ENCODE results near the gene UBAP2.
A peak's percentile ranks its signal among the peaks of the same experiment; 100 is the strongest.

UBAP2 gene

GRCh38 chr9:33926746-33927485 lies 121.8 kb downstream of the UBAP2 start:
- Histone ChIP-seq H3K27ac (no peak overlapping the region), H3K36me3 (ENCODE audit: insufficient read depth, low read length) (peaks cover 90% of the 10 kb centered on the region), H3K9ac (ENCODE audit: insufficient read length) (no peak overlapping the region), H3K9me3 (ENCODE audit: low read depth, low read length) (no peaks in the 10 kb centered on the region), H3K4me3 (no peak overlapping the region)
- TF ChIP-seq FOXP2 (optimal IDR thresholded peaks at IDR 0.05; ENCODE audit: control extremely low read depth, extremely low read length, insufficient read depth) (no peak), EZH2 (IDR thresholded peaks at IDR 0.05) (no peak), POLR2AphosphoS5 (IDR thresholded peaks at IDR 0.05; ENCODE audit: borderline replicate concordance, low read depth, low read length) (no peak)
- no peak for DNase-seq (ENCODE audit: low read depth, low spot score)

GRCh38 chr9:33924978-33925797 lies 123.5 kb downstream of the UBAP2 start:
- Histone ChIP-seq H3K27ac (0 out of 2 replicates have a peak overlapping the region, but pooled peaks have one; percentile 11), H3K36me3 (ENCODE audit: insufficient read depth, low read length) (peaks cover 93% of the 10 kb centered on the region)

GRCh38 chr9:33923998-33924701 lies 124.5 kb downstream of the UBAP2 start:
- Histone ChIP-seq H3K36me3 (ENCODE audit: insufficient read depth, low read length) (peaks cover 99% of the 10 kb centered on the region), H3K9me3 (ENCODE audit: low read depth, low read length) (no peaks in the 10 kb centered on the region), H3K4me3 (no peak overlapping the region), H3K27ac (no peak overlapping the region), H3K9ac (ENCODE audit: insufficient read length) (no peak overlapping the region)
- no peak for DNase-seq (ENCODE audit: low read depth, low spot score)
- TF ChIP-seq POLR2AphosphoS5 (IDR thresholded peaks at IDR 0.05; ENCODE audit: borderline replicate concordance, low read depth, low read length) (no peak), FOXP2 (optimal IDR thresholded peaks at IDR 0.05; ENCODE audit: control extremely low read depth, extremely low read length, insufficient read depth) (no peak), EZH2 (IDR thresholded peaks at IDR 0.05) (no peak)

More at GRCh38 chr9:33924978-33925797, 123.5 kb downstream of the UBAP2 start:
- H3K4me3 ChIP-seq, result no peak overlapping the region
- TF ChIP-seq EZH2 (IDR thresholded peaks at IDR 0.05), result no peak
- no peak for TF ChIP-seq FOXP2 (optimal IDR thresholded peaks at IDR 0.05; ENCODE audit: control extremely low read depth, extremely low read length, insufficient read depth)
- no peak for TF ChIP-seq POLR2AphosphoS5 (IDR thresholded peaks at IDR 0.05; ENCODE audit: borderline replicate concordance, low read depth, low read length)
- DNase-seq (ENCODE audit: low read depth, low spot score), result peak; percentile 12
- H3K9ac ChIP-seq (ENCODE audit: insufficient read length), result no peak overlapping the region
- H3K9me3 ChIP-seq (ENCODE audit: low read depth, low read length), result no peaks in the 10 kb centered on the region

GRCh38 chr9:33923079-33923478 lies 125.6 kb downstream of the UBAP2 start:
- no peak for DNase-seq (ENCODE audit: low read depth, low spot score)
- no peak overlapping the region for H3K27ac ChIP-seq
- H3K36me3 ChIP-seq (ENCODE audit: insufficient read depth, low read length), result peaks cover 99% of the 10 kb centered on the region
- no peaks in the 10 kb centered on the region for H3K9me3 ChIP-seq (ENCODE audit: low read depth, low read length)
- no peak for TF ChIP-seq FOXP2 (optimal IDR thresholded peaks at IDR 0.05; ENCODE audit: control extremely low read depth, extremely low read length, insufficient read depth)
- TF ChIP-seq POLR2AphosphoS5 (IDR thresholded peaks at IDR 0.05; ENCODE audit: borderline replicate concordance, low read depth, low read length), result no peak
- no peak for TF ChIP-seq EZH2 (IDR thresholded peaks at IDR 0.05)
- H3K9ac ChIP-seq (ENCODE audit: insufficient read length), result no peak overlapping the region
- H3K4me3 ChIP-seq, result no peak overlapping the region

- no peaks in the 10 kb centered on the region for H3K9me3 ChIP-seq (ENCODE audit: low read depth, low read length)
- no peak overlapping the region for H3K27ac ChIP-seq
- peaks cover 99% of the 10 kb centered on the region for H3K36me3 ChIP-seq (ENCODE audit: insufficient read depth, low read length)
- no peak for TF ChIP-seq POLR2AphosphoS5 (IDR thresholded peaks at IDR 0.05; ENCODE audit: borderline replicate concordance, low read depth, low read length)
- TF ChIP-seq FOXP2 (optimal IDR thresholded peaks at IDR 0.05; ENCODE audit: control extremely low read depth, extremely low read length, insufficient read depth), result no peak
- TF ChIP-seq EZH2 (IDR thresholded peaks at IDR 0.05), result no peak
- no peak overlapping the region for H3K9ac ChIP-seq (ENCODE audit: insufficient read length)
- no peak for DNase-seq (ENCODE audit: low read depth, low spot score)
- no peak overlapping the region for H3K4me3 ChIP-seq
These were observed 126.5 kb downstream of the UBAP2 start for GRCh38 chr9:33921967-33922895.

GRCh38 chr9:33919276-33919897 lies 129.3 kb downstream of the UBAP2 start:
- no peak for TF ChIP-seq POLR2AphosphoS5 (IDR thresholded peaks at IDR 0.05; ENCODE audit: borderline replicate concordance, low read depth, low read length)
- TF ChIP-seq FOXP2 (optimal IDR thresholded peaks at IDR 0.05; ENCODE audit: control extremely low read depth, extremely low read length, insufficient read depth), result no peak
- no peak for TF ChIP-seq EZH2 (IDR thresholded peaks at IDR 0.05)
- no peak for DNase-seq (ENCODE audit: low read depth, low spot score)
- no peak overlapping the region for H3K4me3 ChIP-seq
- H3K9ac ChIP-seq (ENCODE audit: insufficient read length), result no peak overlapping the region
- H3K27ac ChIP-seq, result peak overlapping the region; percentile 61; the same call in 1 of the 2 replicates
- no peaks in the 10 kb centered on the region for H3K9me3 ChIP-seq (ENCODE audit: low read depth, low read length)
- peaks cover 93% of the 10 kb centered on the region for H3K36me3 ChIP-seq (ENCODE audit: insufficient read depth, low read length)

- Histone ChIP-seq H3K4me3 (no peak overlapping the region), H3K27ac (peak overlapping the region; percentile 61), H3K9me3 (ENCODE audit: low read depth, low read length) (no peaks in the 10 kb centered on the region), H3K36me3 (ENCODE audit: insufficient read depth, low read length) (peaks cover 92% of the 10 kb centered on the region), H3K9ac (ENCODE audit: insufficient read length) (no peak overlapping the region)
- no peak for TF ChIP-seq FOXP2 (optimal IDR thresholded peaks at IDR 0.05; ENCODE audit: control extremely low read depth, extremely low read length, insufficient read depth)
- TF ChIP-seq POLR2AphosphoS5 (IDR thresholded peaks at IDR 0.05; ENCODE audit: borderline replicate concordance, low read depth, low read length), result no peak
- no peak for TF ChIP-seq EZH2 (IDR thresholded peaks at IDR 0.05)
- no peak for DNase-seq (ENCODE audit: low read depth, low spot score)
These were observed 131.7 kb downstream of the UBAP2 start for GRCh38 chr9:33917036-33917435.
